ENCODE data around the gene CFAP221.

- TF ChIP-seq GATA2 (IDR thresholded peaks at IDR 0.05; ENCODE audit: low read depth, low read length), result no peak
- no peak for TF ChIP-seq GATA3 (IDR thresholded peaks at IDR 0.05; ENCODE audit: low read depth, low read length)
Observed at GRCh38 chr2:119696005-119696404, 151.8 kb downstream of the CFAP221 start.

Data from SH-SY5Y (cell line).